HepG2 (cell line): Measurements from ENCODE around the gene RAB14. TPM values are rescaled to one million over a fixed set of nuclear protein-coding genes. Genes with fewer than 3 reads are reported as not detected.

ENCODE experiments used
- ATAC-seq: fragments of 200-7000 bp; cut with Tn5 transposase; 3 replicates; pipeline ENCODE4 v1.9.1; 2020; ENCODE audit warnings: mild to moderate bottlenecking, moderate library complexity
- BruUV-seq: library from RNA; stranded (reverse); fragments of 400-500 nt; replicated peaks from 2 replicates; lab custom pipeline; 2021; lab: Mats Ljungman, UMichigan
- CTCF ChIA-PET: fragments of 300-600 bp; formaldehyde crosslinking; extraction: SDS; loops from one replicate; lab custom pipeline; 2021; ENCODE audit warnings: low total read pairs, inconsistent platforms, low intra/inter-chr PET ratio; lab: Yijun Ruan, JAX
- POLR2A ChIA-PET: fragments of 350-600 bp; sonication (Branson Sonifier 250); formaldehyde crosslinking; loops from one replicate; lab custom pipeline; 2020; ENCODE audit warnings: antibody characterized with exemption, inconsistent platforms; lab: Yijun Ruan, JAX
- DNase-seq: peaks from one replicate; pipeline ENCODE4 v3.0.0-alpha.2; 2015; ENCODE audit warnings: low spot score
- FAIRE-seq: peaks from 3 replicates; lab custom pipeline; 2011; peaks lifted over from hg19 to GRCh38; lab: Jason Lieb, UNC
- H2AFZ ChIP-seq: one replicate; pipeline ENCODE4 v1.6.1; 2011; ENCODE audit warnings: low read length, inconsistent platforms
- H3K27ac ChIP-seq: fragments of 300-600 bp; 3 replicates; pipeline ENCODE4 v1.8.0; 2011; ENCODE audit warnings: mixed run types, mild to moderate bottlenecking, mixed read lengths, low read length, inconsistent platforms; ENCODE audit not compliant: insufficient read depth; ENCODE audit errors: extremely low read length
- H3K27me3 ChIP-seq, 2 experiments: fragments of 200-600 bp in 1 of 2; 2 replicates in 1 of 2; 3 replicates in 1 of 2; pipeline versions ENCODE4 v1.6.0 to v1.8.0; 2011; ENCODE audit warnings: low read length in 2 of 2, mild to moderate bottlenecking in 2 of 2, moderate library complexity in 2 of 2, inconsistent platforms in 1 of 2; ENCODE audit not compliant: insufficient read depth in 2 of 2, control insufficient read depth in 1 of 2
- H3K36me3 ChIP-seq, 2 experiments: fragments of 200-600 bp in 1 of 2; replicated peaks in 1 of 2; 2 replicates in 1 of 2; 3 replicates in 1 of 2; pipeline versions ENCODE4 v1.5.1 to v1.8.0; 2011; ENCODE audit warnings: low read length in 2 of 2, inconsistent platforms in 1 of 2; ENCODE audit not compliant: insufficient read depth in 2 of 2, control insufficient read depth in 1 of 2
- H3K4me1 ChIP-seq: 2 replicates; pipeline ENCODE4 v1.5.1; 2012; ENCODE audit warnings: low read length, inconsistent platforms; ENCODE audit not compliant: insufficient read depth
- H3K4me2 ChIP-seq: 2 replicates; pipeline ENCODE4 v1.6.0; 2011; ENCODE audit warnings: low read depth, low read length, inconsistent platforms
- H3K4me3 ChIP-seq, 3 experiments: fragments of 200-600 bp in 1 of 3; sonication (generic), shearing (Covaris generic) in 1 of 3; replicated peaks in 1 of 3; 2 replicates each; pipeline ENCODE4 v1.5.1; 2011 to 2016; ENCODE audit warnings: low read length in 3 of 3, inconsistent platforms in 2 of 3, low read depth in 2 of 3, mild to moderate bottlenecking in 2 of 3, control low read depth in 1 of 3, mixed read lengths in 1 of 3; ENCODE audit not compliant: insufficient read depth in 1 of 3
- H3K79me2 ChIP-seq: one replicate; pipeline ENCODE4 v1.6.1; 2011; ENCODE audit warnings: low read length, inconsistent platforms; ENCODE audit not compliant: insufficient read depth
- H3K9ac ChIP-seq: 2 replicates; pipeline ENCODE4 v1.6.0; 2011; ENCODE audit warnings: mild to moderate bottlenecking, low read depth, low read length, inconsistent platforms; ENCODE audit not compliant: insufficient read depth
- H3K9me3 ChIP-seq: 2 replicates; pipeline ENCODE4 v1.5.1; 2012; ENCODE audit warnings: mild to moderate bottlenecking, low read length
- H4K20me1 ChIP-seq: 2 replicates; pipeline ENCODE4 v1.6.0; 2011; ENCODE audit warnings: inconsistent platforms, mild to moderate bottlenecking, low read length, moderate library complexity; ENCODE audit not compliant: insufficient read depth
- KDM5B ChIP-seq: sonication (generic); formaldehyde crosslinking; IDR thresholded peaks from 2 replicates; pipeline ENCODE4 v1.4.0; 2020; ENCODE audit warnings: missing genetic modification reagents, mild to moderate bottlenecking, borderline replicate concordance
- MTF2 ChIP-seq: sonication (generic); formaldehyde crosslinking; IDR thresholded peaks from 2 replicates; pipeline ENCODE4 v1.5.0; 2020; ENCODE audit warnings: missing genetic modification reagents, borderline replicate concordance
- MYPOP ChIP-seq: sonication (generic); formaldehyde crosslinking; IDR thresholded peaks from 2 replicates; pipeline ENCODE4 v1.8.1; 2023; ENCODE audit warnings: mild to moderate bottlenecking, moderate library complexity, missing genetic modification reagents
- NFYC ChIP-seq: IDR thresholded peaks from 2 replicates; pipeline ENCODE4 v1.6.1; 2016; ENCODE audit warnings: missing genetic modification reagents, missing compliant biosample characterization
- NPAS2 ChIP-seq: sonication (generic); formaldehyde crosslinking; IDR thresholded peaks from 2 replicates; pipeline ENCODE4 v1.8.0; 2022; ENCODE audit warnings: mild to moderate bottlenecking, missing genetic modification reagents, borderline replicate concordance
- SOX5 ChIP-seq: IDR thresholded peaks from 2 replicates; pipeline ENCODE4 v1.6.1; 2016; ENCODE audit warnings: borderline replicate concordance
- ZFP82 ChIP-seq: sonication (generic); formaldehyde crosslinking; IDR thresholded peaks from 2 replicates; pipeline ENCODE4 v1.5.1; 2020; ENCODE audit warnings: mild to moderate bottlenecking, missing genetic modification reagents, borderline replicate concordance
- ZNF17 ChIP-seq: sonication (generic); formaldehyde crosslinking; IDR thresholded peaks from 2 replicates; pipeline ENCODE4 v1.5.0; 2020; ENCODE audit warnings: mild to moderate bottlenecking, missing genetic modification reagents
- ZNF329 ChIP-seq: sonication (generic); formaldehyde crosslinking; IDR thresholded peaks from 2 replicates; pipeline ENCODE4 v1.9.0; 2021; ENCODE audit warnings: low read depth, mild to moderate bottlenecking, missing genetic modification reagents
- WGBS: methylation state at CpG from one replicate; pipeline ENCODE4 v1.1.6; 2017; ENCODE audit warnings: low lambda C conversion rate; 5-methylcytosine and 5-hydroxymethylcytosine counted together
- in situ Hi-C: cut with HindIII; loops from 2 replicates; pipeline ENCODE4 v1.10.0; 2017; ENCODE audit warnings: low pct_unique_long_range_greater_than_20kb; ENCODE audit not compliant: extremely low pct_ligation_motif_present
- intact Hi-C: fragments of 100-400 bp; cut with micrococcal nuclease; formaldehyde crosslinking; loops from one replicate; pipeline ENCODE4 v1.10.0; 2022; ENCODE audit not compliant: unreplicated experiment
- polyA plus RNA-seq, 8 experiments: library from polyadenylated mRNA; depleted of rRNA in 3 of 8; stranded (reverse) in 7 of 8; unstranded in 1 of 8; fragments of >200 nt; fragmentation: Illumina TruSeq in 4 of 8; extraction: Trizol in 4 of 8; gene quantifications; 2 replicates each; pipeline versions ENCODE4 v1.2.1 to v1.2.3, GENCODE V29; 2011 to 2016; ENCODE audit warnings: low read depth in 4 of 8, missing spikeins in 1 of 8, mixed read lengths in 1 of 8; ENCODE audit not compliant: insufficient read depth in 1 of 8
- total RNA-seq, 5 experiments: library from RNA; depleted of rRNA; stranded (reverse); fragments of >200 nt; fragmentation: Illumina TruSeq; extraction: Trizol; gene quantifications; 2 replicates each; pipeline ENCODE4 v1.2.3, GENCODE V29; 2016; ENCODE audit warnings: low read depth in 1 of 5

The RAB14 gene
- total and polyA plus RNA-seq, 2 of the 13 experiments (the other 11 are each of a cell fraction or from before 2014, with no cell fraction given), result 17.4 to 19.3 TPM

DNA sequence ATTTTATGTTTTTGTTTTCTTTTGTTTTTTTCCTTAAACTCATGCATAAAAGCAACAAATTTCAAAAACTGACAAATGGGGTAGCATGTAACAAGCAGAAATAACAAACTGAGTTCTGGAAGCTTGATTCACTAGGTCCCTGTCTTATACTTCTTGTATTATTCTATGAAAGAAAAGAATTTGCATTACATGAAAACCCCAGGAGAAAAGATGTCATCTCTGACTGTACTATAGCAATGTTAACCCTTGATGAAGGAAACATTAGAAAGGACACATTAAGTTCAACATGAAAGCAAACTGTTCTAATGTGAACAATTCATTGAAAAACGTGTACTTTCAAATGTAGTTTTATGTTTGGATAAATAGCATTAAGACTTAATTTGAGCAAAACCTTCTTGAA, 9.2 kb downstream of the RAB14 start:
- peak overlapping the region; percentile 62 for H3K27ac ChIP-seq
- H4K20me1 ChIP-seq, result peaks cover 44% of the 10 kb centered on the region
- H3K4me1 ChIP-seq, result peaks cover 72% of the 10 kb centered on the region
- H3K4me2 ChIP-seq, result no peak overlapping the region
- peaks cover 98% of the 10 kb centered on the region for H3K79me2 ChIP-seq
- 89% methylated on average over 1 of the region's 1 CpG for WGBS
- no peaks in the 10 kb centered on the region for H3K27me3 ChIP-seq
- in situ Hi-C loops, result no loop called here
- peaks cover 1 to 4% of the 10 kb centered on the region in 2 experiments; a peak in 1 of 5 replicates for H3K36me3 ChIP-seq
- no TSS peak for BruUV-seq
- no peak for DNase-seq
- ChIA-PET CTCF (no interaction called here), POLR2A (no interaction called here)
- H3K9me3 ChIP-seq, result no peaks in the 10 kb centered on the region
- no peak overlapping the region for H3K4me3 ChIP-seq
- no peak for FAIRE-seq
- TF ChIP-seq ZNF17 (CRISPR knock-in tag) (no peak), MYPOP (no peak), KDM5B (CRISPR knock-in tag) (no peak), NPAS2 (CRISPR knock-in tag) (no peak), ZFP82 (CRISPR knock-in tag) (no peak), MTF2 (CRISPR knock-in tag) (no peak), ZNF329 (CRISPR knock-in tag) (no peak), NFYC (no peak), SOX5 (CRISPR knock-in tag) (no peak)
- ATAC-seq, result no peak
- H3K9ac ChIP-seq, result no peak overlapping the region
- no peak overlapping the region for H2AFZ ChIP-seq
- intact Hi-C loops, result no loop called here
